ENCODE measurements around the gene SDS. TPM values are rescaled to one million over a fixed set of nuclear protein-coding genes. Genes with fewer than 3 reads are reported as not detected.

Gene SDS
- total and polyA plus RNA-seq, 2 of the 8 experiments (the other 6 are each of a cell fraction or from before 2014, with no cell fraction given) = 0.21 TPM; not detected in 1

DNA sequence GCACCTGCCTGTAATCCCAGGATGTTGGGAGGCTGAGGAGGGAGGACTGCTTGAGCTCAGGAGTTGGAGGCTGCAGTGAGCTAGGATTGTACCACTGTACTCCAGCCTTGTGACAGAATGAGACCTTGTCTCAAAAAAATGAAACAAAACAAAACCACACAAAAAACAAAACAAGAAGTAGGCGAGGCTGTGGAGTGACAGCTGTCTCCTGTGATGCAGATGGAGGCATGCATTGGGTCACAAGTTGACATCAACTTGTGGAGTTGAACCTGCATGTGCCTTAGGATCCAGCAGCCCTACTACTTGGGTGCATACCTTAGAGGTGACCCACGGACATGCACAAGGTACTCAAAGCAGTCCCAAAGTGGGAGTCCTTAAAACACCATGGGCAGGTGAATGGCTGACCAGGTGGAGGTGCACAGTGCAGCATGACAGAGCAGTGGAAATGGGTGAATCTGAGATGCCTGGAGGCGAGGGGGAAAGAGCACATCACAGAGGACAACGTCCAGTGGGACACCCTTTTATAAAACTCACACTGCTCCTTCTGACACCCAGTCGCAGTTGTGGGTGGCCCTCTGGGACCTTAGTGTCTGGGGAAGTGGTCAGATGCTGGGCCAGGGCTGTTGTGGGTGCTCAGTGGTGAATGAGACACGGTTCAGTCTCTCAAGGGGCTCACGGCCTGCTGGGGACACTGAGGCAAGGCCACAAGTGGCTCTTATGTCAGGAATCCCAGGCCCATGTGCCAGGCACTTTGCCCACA is 32.6 kb downstream of the SDS start (continued):
- TF ChIP-seq JUND (IDR thresholded peaks at IDR 0.05; ENCODE audit: low read length) (no peak), KDM5A (IDR thresholded peaks at IDR 0.05; ENCODE audit: low read length) (no peak), SP4 (IDR thresholded peaks at IDR 0.05; ENCODE audit: low read length) (no peak), SUZ12 (IDR thresholded peaks at IDR 0.05; ENCODE audit: low read length) (no peak), POU5F1 (IDR thresholded peaks at IDR 0.05; ENCODE audit: low read depth, low read length) (no peak), GABPA (IDR thresholded peaks at IDR 0.05; ENCODE audit: borderline replicate concordance, insufficient read depth, low read length) (no peak), FOSL1 (IDR thresholded peaks at IDR 0.05; ENCODE audit: insufficient read depth, low read depth, low read length) (no peak), CHD1 (IDR thresholded peaks at IDR 0.05; ENCODE audit: low read depth, low read length) (no peak)
- TF ChIP-seq, protein P1, sequence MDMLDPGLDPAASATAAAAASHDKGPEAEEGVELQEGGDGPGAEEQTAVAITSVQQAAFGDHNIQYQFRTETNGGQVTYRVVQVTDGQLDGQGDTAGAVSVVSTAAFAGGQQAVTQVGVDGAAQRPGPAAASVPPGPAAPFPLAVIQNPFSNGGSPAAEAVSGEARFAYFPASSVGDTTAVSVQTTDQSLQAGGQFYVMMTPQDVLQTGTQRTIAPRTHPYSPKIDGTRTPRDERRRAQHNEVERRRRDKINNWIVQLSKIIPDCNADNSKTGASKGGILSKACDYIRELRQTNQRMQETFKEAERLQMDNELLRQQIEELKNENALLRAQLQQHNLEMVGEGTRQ (IDR thresholded peaks at IDR 0.05; ENCODE audit: low read length) = no peak
